K562 (cell line): ENCODE data around the gene SLC4A1. TPM values are rescaled to one million over a fixed set of nuclear protein-coding genes. Genes with fewer than 3 reads are reported as not detected.
A peak's percentile ranks its signal among the peaks of the same experiment; 100 is the strongest.

Experiments
- CEBPB ChIP-seq: fragments of 450-650 bp; IDR thresholded peaks from 2 replicates; pipeline ENCODE4 v1.6.1; 2016; ENCODE audit warnings: missing genetic modification characterization, missing compliant biosample characterization
- DACH1 ChIP-seq: fragments of 450-650 bp; IDR thresholded peaks from 2 replicates; pipeline ENCODE4 v1.6.1; 2018; ENCODE audit not compliant: partially characterized antibody
- MAFF ChIP-seq: IDR thresholded peaks from 2 replicates; pipeline ENCODE4 v1.6.1; 2012; ENCODE audit warnings: low read length, improper control_type of control experiment
- MTA1 ChIP-seq: fragments of 450-650 bp; IDR thresholded peaks from 2 replicates; pipeline ENCODE4 v1.6.1; 2017; ENCODE audit warnings: borderline replicate concordance
- MYBL2 ChIP-seq, 2 experiments: fragments of 450-650 bp in 1 of 2; sonication (generic) in 1 of 2; formaldehyde crosslinking in 1 of 2; IDR thresholded peaks; 2 replicates each; pipeline versions ENCODE4 v1.6.1 to v1.8.1; 2017 to 2022; ENCODE audit warnings: borderline replicate concordance in 1 of 2, inconsistent platforms in 1 of 2, low read depth in 1 of 2, mild to moderate bottlenecking in 1 of 2, missing genetic modification reagents in 1 of 2, moderate library complexity in 1 of 2
- NCOR1 ChIP-seq: fragments of 450-650 bp; IDR thresholded peaks from 2 replicates; pipeline ENCODE4 v1.6.1; 2016; ENCODE audit warnings: mild to moderate bottlenecking, moderate library complexity
- POLR2H ChIP-seq: IDR thresholded peaks from 2 replicates; pipeline ENCODE4 v1.6.1; 2016; ENCODE audit warnings: missing genetic modification characterization, low read depth, mild to moderate bottlenecking, control low read depth, missing compliant biosample characterization, moderate library complexity
- SMARCB1 ChIP-seq: IDR thresholded peaks from 2 replicates; pipeline ENCODE4 v1.6.1; 2011; ENCODE audit warnings: improper control_type of control experiment, low read depth; ENCODE audit not compliant: insufficient read length
- YY1 ChIP-seq, 3 experiments: IDR thresholded peaks; 2 replicates each; pipeline ENCODE4 v1.6.1; 2011; ENCODE audit warnings: low read length in 2 of 3, mild to moderate bottlenecking in 2 of 3, moderate library complexity in 2 of 3, borderline replicate concordance in 1 of 3, control low read depth in 1 of 3, low read depth in 1 of 3; ENCODE audit not compliant: insufficient read depth in 3 of 3, insufficient replicate concordance in 2 of 3, control insufficient read depth in 1 of 3, insufficient read length in 1 of 3; ENCODE audit errors: extremely low read depth in 1 of 3
- ZNF263 ChIP-seq: sonication (generic); formaldehyde crosslinking; IDR thresholded peaks from 2 replicates; pipeline ENCODE4 v1.8.0; 2022; ENCODE audit warnings: mild to moderate bottlenecking, missing genetic modification reagents, borderline replicate concordance
- ZNF311 ChIP-seq: fragments of 250-450 bp; sonication (Bioruptor Pico); IDR thresholded peaks from 2 replicates; pipeline ENCODE4 v1.4.0; 2020; ENCODE audit warnings: mild to moderate bottlenecking, moderate library complexity
- polyA plus RNA-seq, 8 experiments: library from polyadenylated mRNA; depleted of rRNA in 4 of 8; stranded (reverse) in 5 of 8; unstranded in 3 of 8; fragments of >200 nt; fragmentation: Nextera tagmentation in 2 of 8; fragmentation: Illumina TruSeq in 1 of 8; extraction: Ambion mirVana in 2 of 8; extraction: Trizol in 1 of 8; gene quantifications; 2 replicates each; pipeline versions ENCODE4 v1.2.1 to v1.2.3, GENCODE V29; 2011 to 2014; ENCODE audit warnings: inconsistent platforms in 1 of 8, missing spikeins in 1 of 8
- total RNA-seq, 7 experiments: library from RNA; depleted of rRNA in 6 of 7; stranded (reverse); fragments of >200 nt in 6 of 7; fragmentation: Illumina TruSeq in 2 of 7; extraction: Trizol in 2 of 7; gene quantifications; 2 replicates each; pipeline versions ENCODE4 v1.2.1 to v1.2.3, GENCODE V29; 2011 to 2021; ENCODE audit warnings: low replicate concordance in 1 of 7
- TF ChIP-seq, protein P1 (sequence below): fragments of 200-800 bp; sonication (Bioruptor generic); IDR thresholded peaks from 2 replicates; pipeline ENCODE4 v1.6.1; 2016; ENCODE audit warnings: missing genetic modification characterization, missing compliant biosample characterization
- TF ChIP-seq, protein P2 (sequence below): fragments of 250-450 bp; sonication (Bioruptor Pico); IDR thresholded peaks from 2 replicates; pipeline ENCODE4 v1.4.0; 2020; ENCODE audit warnings: mild to moderate bottlenecking
- TF ChIP-seq, protein P3 (sequence below): fragments of 250-450 bp; sonication (Bioruptor Pico); IDR thresholded peaks from 2 replicates; pipeline ENCODE4 v1.9.0; 2021; ENCODE audit warnings: mild to moderate bottlenecking, inconsistent platforms
- TF ChIP-seq, protein P4 (sequence below): fragments of 450-650 bp; IDR thresholded peaks from 2 replicates; pipeline ENCODE4 v1.6.1; 2016; ENCODE audit warnings: low read depth, mild to moderate bottlenecking, moderate library complexity

SLC4A1 gene
- total and polyA plus RNA-seq, 9 of the 15 experiments (the other 6 are each of a cell fraction or from before 2014, with no cell fraction given) = 0.14 to 1.00 (median 0.53) TPM

DNA sequence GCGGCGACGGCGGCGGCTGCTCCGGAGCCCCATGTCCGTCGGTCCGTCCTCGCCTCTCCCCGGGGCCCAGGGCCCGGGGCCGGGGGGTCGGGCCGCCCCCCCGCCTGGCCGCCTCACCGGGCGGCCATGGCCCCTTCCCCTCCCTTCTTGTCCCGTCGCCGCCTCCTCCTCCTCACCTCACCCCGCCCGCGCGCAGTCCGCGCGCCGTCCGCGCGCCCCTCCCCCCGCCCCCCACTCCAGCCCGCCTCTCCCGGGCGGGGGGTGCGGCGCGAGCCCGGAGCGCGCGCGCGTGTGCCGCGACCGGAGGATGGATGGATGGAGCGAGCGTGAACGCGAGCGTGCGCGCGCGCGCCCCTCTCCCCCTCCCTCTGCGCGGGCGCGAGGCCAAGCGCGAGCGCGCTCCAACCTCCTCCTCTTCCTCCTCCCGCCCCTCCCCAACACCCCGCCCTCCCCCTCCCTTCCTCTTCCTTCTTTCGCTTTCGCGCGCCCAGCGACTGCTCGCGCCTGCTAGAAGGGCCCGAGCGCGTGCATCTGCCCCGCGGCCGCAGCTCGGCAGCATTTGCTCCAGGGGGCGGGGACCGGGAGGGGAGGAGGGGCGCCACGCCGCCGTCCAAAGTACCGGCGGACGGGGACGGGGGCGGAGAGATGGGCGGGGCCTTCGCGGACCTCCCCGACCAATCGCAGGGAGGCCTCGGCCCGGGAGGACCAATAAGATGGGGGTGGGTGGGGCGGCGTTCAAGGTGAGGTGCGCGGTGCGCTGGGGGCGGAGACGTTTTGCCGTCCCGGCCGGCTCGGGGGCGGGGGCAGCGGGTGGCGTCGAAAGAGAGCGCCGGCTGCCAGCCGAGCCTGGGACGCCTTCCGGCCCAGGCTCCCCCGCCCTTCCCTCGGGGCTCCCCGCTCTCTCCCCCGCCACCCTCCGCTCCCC is 68.1 kb downstream of the SLC4A1 start, which contains the start of gene ATXN7L3 (continued):
- peak; percentile 95 for TF ChIP-seq ZNF263 (CRISPR knock-in tag)
- TF ChIP-seq, protein P1, sequence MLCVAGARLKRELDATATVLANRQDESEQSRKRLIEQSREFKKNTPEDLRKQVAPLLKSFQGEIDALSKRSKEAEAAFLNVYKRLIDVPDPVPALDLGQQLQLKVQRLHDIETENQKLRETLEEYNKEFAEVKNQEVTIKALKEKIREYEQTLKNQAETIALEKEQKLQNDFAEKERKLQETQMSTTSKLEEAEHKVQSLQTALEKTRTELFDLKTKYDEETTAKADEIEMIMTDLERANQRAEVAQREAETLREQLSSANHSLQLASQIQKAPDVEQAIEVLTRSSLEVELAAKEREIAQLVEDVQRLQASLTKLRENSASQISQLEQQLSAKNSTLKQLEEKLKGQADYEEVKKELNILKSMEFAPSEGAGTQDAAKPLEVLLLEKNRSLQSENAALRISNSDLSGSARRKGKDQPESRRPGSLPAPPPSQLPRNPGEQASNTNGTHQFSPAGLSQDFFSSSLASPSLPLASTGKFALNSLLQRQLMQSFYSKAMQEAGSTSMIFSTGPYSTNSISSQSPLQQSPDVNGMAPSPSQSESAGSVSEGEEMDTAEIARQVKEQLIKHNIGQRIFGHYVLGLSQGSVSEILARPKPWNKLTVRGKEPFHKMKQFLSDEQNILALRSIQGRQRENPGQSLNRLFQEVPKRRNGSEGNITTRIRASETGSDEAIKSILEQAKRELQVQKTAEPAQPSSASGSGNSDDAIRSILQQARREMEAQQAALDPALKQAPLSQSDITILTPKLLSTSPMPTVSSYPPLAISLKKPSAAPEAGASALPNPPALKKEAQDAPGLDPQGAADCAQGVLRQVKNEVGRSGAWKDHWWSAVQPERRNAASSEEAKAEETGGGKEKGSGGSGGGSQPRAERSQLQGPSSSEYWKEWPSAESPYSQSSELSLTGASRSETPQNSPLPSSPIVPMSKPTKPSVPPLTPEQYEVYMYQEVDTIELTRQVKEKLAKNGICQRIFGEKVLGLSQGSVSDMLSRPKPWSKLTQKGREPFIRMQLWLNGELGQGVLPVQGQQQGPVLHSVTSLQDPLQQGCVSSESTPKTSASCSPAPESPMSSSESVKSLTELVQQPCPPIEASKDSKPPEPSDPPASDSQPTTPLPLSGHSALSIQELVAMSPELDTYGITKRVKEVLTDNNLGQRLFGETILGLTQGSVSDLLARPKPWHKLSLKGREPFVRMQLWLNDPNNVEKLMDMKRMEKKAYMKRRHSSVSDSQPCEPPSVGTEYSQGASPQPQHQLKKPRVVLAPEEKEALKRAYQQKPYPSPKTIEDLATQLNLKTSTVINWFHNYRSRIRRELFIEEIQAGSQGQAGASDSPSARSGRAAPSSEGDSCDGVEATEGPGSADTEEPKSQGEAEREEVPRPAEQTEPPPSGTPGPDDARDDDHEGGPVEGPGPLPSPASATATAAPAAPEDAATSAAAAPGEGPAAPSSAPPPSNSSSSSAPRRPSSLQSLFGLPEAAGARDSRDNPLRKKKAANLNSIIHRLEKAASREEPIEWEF (CRISPR knock-in tag) = no peak
- TF ChIP-seq, protein P2, sequence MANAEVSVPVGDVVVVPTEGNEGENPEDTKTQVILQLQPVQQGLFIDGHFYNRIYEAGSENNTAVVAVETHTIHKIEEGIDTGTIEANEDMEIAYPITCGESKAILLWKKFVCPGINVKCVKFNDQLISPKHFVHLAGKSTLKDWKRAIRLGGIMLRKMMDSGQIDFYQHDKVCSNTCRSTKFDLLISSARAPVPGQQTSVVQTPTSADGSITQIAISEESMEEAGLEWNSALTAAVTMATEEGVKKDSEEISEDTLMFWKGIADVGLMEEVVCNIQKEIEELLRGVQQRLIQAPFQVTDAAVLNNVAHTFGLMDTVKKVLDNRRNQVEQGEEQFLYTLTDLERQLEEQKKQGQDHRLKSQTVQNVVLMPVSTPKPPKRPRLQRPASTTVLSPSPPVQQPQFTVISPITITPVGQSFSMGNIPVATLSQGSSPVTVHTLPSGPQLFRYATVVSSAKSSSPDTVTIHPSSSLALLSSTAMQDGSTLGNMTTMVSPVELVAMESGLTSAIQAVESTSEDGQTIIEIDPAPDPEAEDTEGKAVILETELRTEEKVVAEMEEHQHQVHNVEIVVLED (CRISPR knock-in tag) = peak; percentile 70
- TF ChIP-seq, protein P3, sequence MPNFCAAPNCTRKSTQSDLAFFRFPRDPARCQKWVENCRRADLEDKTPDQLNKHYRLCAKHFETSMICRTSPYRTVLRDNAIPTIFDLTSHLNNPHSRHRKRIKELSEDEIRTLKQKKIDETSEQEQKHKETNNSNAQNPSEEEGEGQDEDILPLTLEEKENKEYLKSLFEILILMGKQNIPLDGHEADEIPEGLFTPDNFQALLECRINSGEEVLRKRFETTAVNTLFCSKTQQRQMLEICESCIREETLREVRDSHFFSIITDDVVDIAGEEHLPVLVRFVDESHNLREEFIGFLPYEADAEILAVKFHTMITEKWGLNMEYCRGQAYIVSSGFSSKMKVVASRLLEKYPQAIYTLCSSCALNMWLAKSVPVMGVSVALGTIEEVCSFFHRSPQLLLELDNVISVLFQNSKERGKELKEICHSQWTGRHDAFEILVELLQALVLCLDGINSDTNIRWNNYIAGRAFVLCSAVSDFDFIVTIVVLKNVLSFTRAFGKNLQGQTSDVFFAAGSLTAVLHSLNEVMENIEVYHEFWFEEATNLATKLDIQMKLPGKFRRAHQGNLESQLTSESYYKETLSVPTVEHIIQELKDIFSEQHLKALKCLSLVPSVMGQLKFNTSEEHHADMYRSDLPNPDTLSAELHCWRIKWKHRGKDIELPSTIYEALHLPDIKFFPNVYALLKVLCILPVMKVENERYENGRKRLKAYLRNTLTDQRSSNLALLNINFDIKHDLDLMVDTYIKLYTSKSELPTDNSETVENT (CRISPR knock-in tag) = no peak
- no peak for TF ChIP-seq DACH1
- TF ChIP-seq CEBPB (tag) = no peak
- TF ChIP-seq MAFF = no peak
- no peak for TF ChIP-seq SMARCB1
- TF ChIP-seq ZNF311 = no peak
- TF ChIP-seq MYBL2 (IDR thresholded peaks at IDR 0.05; ENCODE audit: low read depth) = no peak
- TF ChIP-seq MYBL2 (CRISPR knock-in tag; IDR thresholded peaks at IDR 0.05; ENCODE audit: borderline replicate concordance) = no peak
- TF ChIP-seq MTA1 = peak; percentile 91
- TF ChIP-seq NCOR1 = no peak
- TF ChIP-seq, protein P4, sequence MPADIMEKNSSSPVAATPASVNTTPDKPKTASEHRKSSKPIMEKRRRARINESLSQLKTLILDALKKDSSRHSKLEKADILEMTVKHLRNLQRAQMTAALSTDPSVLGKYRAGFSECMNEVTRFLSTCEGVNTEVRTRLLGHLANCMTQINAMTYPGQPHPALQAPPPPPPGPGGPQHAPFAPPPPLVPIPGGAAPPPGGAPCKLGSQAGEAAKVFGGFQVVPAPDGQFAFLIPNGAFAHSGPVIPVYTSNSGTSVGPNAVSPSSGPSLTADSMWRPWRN = no peak
- peak; percentile 63 for TF ChIP-seq POLR2H (tag)
- peak in 2 of 3 experiments; percentile 22 to 58 for TF ChIP-seq YY1 (IDR thresholded peaks at IDR 0.05; ENCODE audit: borderline replicate concordance in 1 of 3, control insufficient read depth in 1 of 3, extremely low read depth in 1 of 3, insufficient read depth in 3 of 3, insufficient read length in 1 of 3, insufficient replicate concordance in 2 of 3, low read depth in 1 of 3, low read length in 2 of 3)
